GM23338 (cell line): ENCODE results near the gene NYAP2. TPM values are rescaled to one million over a fixed set of nuclear protein-coding genes. Genes with fewer than 3 reads are reported as not detected.

ENCODE experiments used
- ATAC-seq: fragments of 200-7000 bp; cut with Tn5 transposase; 3 replicates; pipeline ENCODE4 v1.9.1; 2020
- DNase-seq: peaks from one replicate; pipeline ENCODE4 v3.0.0-alpha.2; 2015; ENCODE audit warnings: low spot score
- H2AFZ ChIP-seq: fragments of 200-600 bp; sonication (generic); 2 replicates; pipeline ENCODE4 v1.8.0; 2016; ENCODE audit warnings: antibody characterized with exemption, mild to moderate bottlenecking, moderate library complexity
- H3F3A ChIP-seq: fragments of 200-600 bp; sonication (generic); replicated peaks from 2 replicates; pipeline ENCODE4 v1.8.0; 2017; ENCODE audit warnings: antibody characterized with exemption, mixed run types, low read depth
- H3K27ac ChIP-seq: fragments of 200-600 bp; sonication (generic); 2 replicates; pipeline ENCODE4 v1.6.1; 2016; ENCODE audit warnings: low read depth
- H3K27me3 ChIP-seq: fragments of 200-600 bp; sonication (generic); 2 replicates; pipeline ENCODE4 v1.8.0; 2016; ENCODE audit warnings: mild to moderate bottlenecking, mixed run types, moderate library complexity; ENCODE audit not compliant: insufficient read depth
- H3K36me3 ChIP-seq: fragments of 200-600 bp; sonication (generic); 2 replicates; pipeline ENCODE4 v1.8.0; 2016; ENCODE audit warnings: mild to moderate bottlenecking; ENCODE audit not compliant: insufficient read depth
- H3K4me1 ChIP-seq: fragments of 200-600 bp; sonication (generic); 2 replicates; pipeline ENCODE4 v1.8.0; 2016; ENCODE audit warnings: mild to moderate bottlenecking, moderate library complexity; ENCODE audit not compliant: insufficient read depth
- H3K4me2 ChIP-seq: fragments of 200-600 bp; sonication (generic); 2 replicates; pipeline ENCODE4 v1.7.1; 2017; ENCODE audit warnings: mixed run types
- H3K4me3 ChIP-seq: fragments of 200-600 bp; sonication (generic); 2 replicates; pipeline ENCODE4 v1.6.1; 2016; ENCODE audit warnings: mixed run types
- H3K79me2 ChIP-seq: fragments of 200-600 bp; sonication (generic); replicated peaks from 2 replicates; pipeline ENCODE4 v1.8.0; 2017; ENCODE audit warnings: mild to moderate bottlenecking; ENCODE audit not compliant: insufficient read depth
- H3K9me2 ChIP-seq: fragments of 200-600 bp; sonication (generic); 2 replicates; pipeline ENCODE4 v1.8.0; 2017; ENCODE audit not compliant: insufficient read depth
- H4K20me1 ChIP-seq: fragments of 200-600 bp; sonication (generic); replicated peaks from 2 replicates; pipeline ENCODE4 v1.8.0; 2017; ENCODE audit warnings: mild to moderate bottlenecking; ENCODE audit not compliant: insufficient read depth
- H3K27ac Mint-ChIP-seq: 2 replicates; pipeline ENCODE4 v1.8.0; 2020; ENCODE audit warnings: inconsistent platforms, mild to moderate bottlenecking, moderate library complexity, mixed read lengths
- H3K27me3 Mint-ChIP-seq: 3 replicates; pipeline ENCODE4 v1.8.0; 2022; ENCODE audit warnings: low read depth, mild to moderate bottlenecking, moderate library complexity, mixed read lengths, inconsistent platforms; ENCODE audit not compliant: insufficient read depth, poor library complexity
- H3K36me3 Mint-ChIP-seq: 3 replicates; pipeline ENCODE4 v1.8.0; 2021; ENCODE audit warnings: low read depth, mild to moderate bottlenecking, inconsistent platforms, moderate library complexity, mixed read lengths
- H3K4me1 Mint-ChIP-seq: 3 replicates; pipeline ENCODE4 v1.8.0; 2020; ENCODE audit warnings: mild to moderate bottlenecking, inconsistent platforms, mixed read lengths
- H3K4me3 Mint-ChIP-seq: 3 replicates; pipeline ENCODE4 v1.8.0; 2021; ENCODE audit warnings: moderate library complexity, mild to moderate bottlenecking, inconsistent platforms, mixed read lengths
- H3K9me3 Mint-ChIP-seq: 3 replicates; pipeline ENCODE4 v1.8.0; 2020; ENCODE audit warnings: moderate library complexity, mild to moderate bottlenecking, inconsistent platforms, mixed read lengths
- CREB1 ChIP-seq: fragments of 250-450 bp; sonication (Bioruptor Pico); IDR thresholded peaks from 2 replicates; pipeline ENCODE4 v1.5.0; 2020; ENCODE audit warnings: low read depth, mild to moderate bottlenecking, moderate library complexity
- CTCF ChIP-seq, 2 experiments: fragments of 200-600 bp in 1 of 2; sonication (generic) in 1 of 2; conservative IDR thresholded peaks; 2 replicates each; pipeline versions ENCODE4 v1.5.1 to v1.6.1; 2016 to 2017; ENCODE audit warnings: antibody characterized with exemption in 2 of 2, low read depth in 2 of 2, mild to moderate bottlenecking in 2 of 2, moderate library complexity in 1 of 2
- ETS1 ChIP-seq: IDR thresholded peaks from 2 replicates; pipeline ENCODE4 v1.6.1; 2016; ENCODE audit warnings: antibody characterized with exemption
- EZH2 ChIP-seq: fragments of 200-600 bp; sonication (generic); IDR thresholded peaks from one replicate; pipeline ENCODE4 v1.8.0; 2017; ENCODE audit warnings: antibody characterized with exemption, mild to moderate bottlenecking, low read depth; ENCODE audit not compliant: unreplicated experiment
- EZH2phosphoT487 ChIP-seq: fragments of 200-600 bp; sonication (generic); IDR thresholded peaks from one replicate; pipeline ENCODE4 v1.8.1; 2018; ENCODE audit warnings: antibody characterized with exemption; ENCODE audit not compliant: unreplicated experiment
- JUNB ChIP-seq: IDR thresholded peaks from one replicate; pipeline ENCODE4 v1.6.1; 2016; ENCODE audit warnings: antibody characterized with exemption; ENCODE audit not compliant: unreplicated experiment
- POLR2AphosphoS5 ChIP-seq: IDR thresholded peaks from 2 replicates; pipeline ENCODE4 v1.6.1; 2016; ENCODE audit warnings: antibody characterized with exemption, low read depth
- REST ChIP-seq: IDR thresholded peaks from one replicate; pipeline ENCODE4 v1.6.1; 2018; ENCODE audit warnings: antibody characterized with exemption; ENCODE audit not compliant: unreplicated experiment
- STAT1 ChIP-seq: IDR thresholded peaks from one replicate; pipeline ENCODE4 v1.6.1; 2016; ENCODE audit warnings: antibody characterized with exemption; ENCODE audit not compliant: unreplicated experiment
- ZNF114 ChIP-seq: fragments of 250-450 bp; sonication (Bioruptor Pico); IDR thresholded peaks from 2 replicates; pipeline ENCODE4 v1.5.0; 2020; ENCODE audit warnings: mild to moderate bottlenecking, moderate library complexity
- polyA plus RNA-seq: library from polyadenylated mRNA; unstranded; fragments of >200 nt; fragmentation: Nextera tagmentation; extraction: Ambion mirVana; gene quantifications from 2 replicates; pipeline ENCODE4 v1.2.1, GENCODE V29; 2016
- total RNA-seq: library from RNA; depleted of rRNA; stranded (reverse); fragments of >200 nt; shearing (Covaris generic); gene quantifications from 2 replicates; pipeline ENCODE4 v1.2.3, GENCODE V29; 2014

The NYAP2 gene
- total and polyA plus RNA-seq, 2 experiments from 2014 or later, result not detected

- Histone ChIP-seq H3K27me3 (no peaks in the 10 kb centered on the region), H3F3A (no peaks in the 10 kb centered on the region), H3K4me1 (peaks cover 9% of the 10 kb centered on the region; the same call in 1 of the 2 replicates), H2AFZ (no peak overlapping the region), H3K79me2 (no peaks in the 10 kb centered on the region), H3K4me2 (no peak overlapping the region), H3K27ac (no peak overlapping the region), H3K9me2 (no peaks in the 10 kb centered on the region), H4K20me1 (no peaks in the 10 kb centered on the region), H3K36me3 (no peaks in the 10 kb centered on the region), H3K4me3 (no peak overlapping the region)
- Mint-ChIP-seq H3K9me3 (no peaks in the 10 kb centered on the region), H3K27ac (no peak overlapping the region), H3K4me1 (peaks cover 8% of the 10 kb centered on the region; the same call in 2 of the 3 replicates), H3K4me3 (no peak overlapping the region), H3K36me3 (no peaks in the 10 kb centered on the region), H3K27me3 (peaks cover 2% of the 10 kb centered on the region)
- ATAC-seq (no peak), DNase-seq (no peak)
- TF ChIP-seq STAT1 (no peak), POLR2AphosphoS5 (no peak), REST (no peak), EZH2phosphoT487 (no peak), EZH2 (no peak), JUNB (no peak), CTCF (conservative IDR thresholded peaks at IDR 0.05; ENCODE audit: low read depth in 2 of 2) (no peak)
Measured at GRCh38 chr2:225413786-225414185, 14.3 kb downstream of the NYAP2 start.

- no peaks in the 10 kb centered on the region for H3K9me3 Mint-ChIP-seq
- TF ChIP-seq ETS1, result no peak
- TF ChIP-seq JUNB, result no peak
- TF ChIP-seq EZH2, result no peak
- TF ChIP-seq REST, result no peak
- TF ChIP-seq CREB1 (CRISPR knock-in tag), result no peak
- no peak for TF ChIP-seq CTCF (conservative IDR thresholded peaks at IDR 0.05; ENCODE audit: low read depth in 2 of 2)
- TF ChIP-seq EZH2phosphoT487, result no peak
- no peak for TF ChIP-seq STAT1
- TF ChIP-seq ZNF114 (CRISPR knock-in tag), result no peak
Measured at GRCh38 chr2:225414902-225415301, 15.4 kb downstream of the NYAP2 start.

More at GRCh38 chr2:225414902-225415301, 15.4 kb downstream of the NYAP2 start:
- H3K79me2 ChIP-seq, result no peaks in the 10 kb centered on the region
- H3K27me3 ChIP-seq, result no peaks in the 10 kb centered on the region
- ATAC-seq (no peak), DNase-seq (no peak)
- H3K27ac ChIP-seq, result no peak overlapping the region
- H2AFZ ChIP-seq, result peak overlapping the region; percentile 24; the same call in 1 of the 2 replicates
- no peaks in the 10 kb centered on the region for H3K9me2 ChIP-seq
- H3K36me3 ChIP-seq, result no peaks in the 10 kb centered on the region
- no peak overlapping the region for H3K4me3 ChIP-seq
- H3K4me1 ChIP-seq, result no peaks in the 10 kb centered on the region
- H3K4me2 ChIP-seq, result no peak overlapping the region
- H3F3A ChIP-seq, result no peaks in the 10 kb centered on the region
- no peaks in the 10 kb centered on the region for H4K20me1 ChIP-seq
- Mint-ChIP-seq H3K27me3 (peaks cover 2% of the 10 kb centered on the region), H3K4me1 (peaks cover 3% of the 10 kb centered on the region; the same call in 1 of the 3 replicates), H3K4me3 (no peak overlapping the region), H3K36me3 (no peaks in the 10 kb centered on the region), H3K27ac (no peak overlapping the region)
